Fibroblast of peridontal ligament (primary cell): ENCODE measurements around the gene EFHD1.
A peak's percentile ranks its signal among the peaks of the same experiment; 100 is the strongest.
"Not testable (repeated sequence)": the region's sequence is repeated elsewhere in the genome, so short reads cannot be mapped to it uniquely, and the experiment has no call there.

ENCODE experiments used
- DNase-seq: peaks from one replicate; pipeline ENCODE4 v3.0.0-alpha.2; 2010; ENCODE audit errors: extremely low read depth

The EFHD1 gene

GRCh38 chr2:232691117-232691516 is 57.7 kb downstream of the EFHD1 start:
- not testable (repeated sequence) for DNase-seq

- DNase-seq: no peak
Measured at GRCh38 chr2:232693344-232693743, 59.9 kb downstream of the EFHD1 start.

GRCh38 chr2:232696609-232697058 is 63.2 kb downstream of the EFHD1 start:
- no peak for DNase-seq

- DNase-seq: peak; percentile 91
Measured at GRCh38 chr2:232697059-232697806, 63.8 kb downstream of the EFHD1 start, which contains the start of gene GIGYF2. GIGYF2 (plus strand) TSS chr2:232697331; CDS start chr2:232735198, 37,867 bp downstream.

- peak; percentile 11 for DNase-seq
Measured at GRCh38 chr2:232697807-232698110, 64.4 kb downstream of the EFHD1 start.

GRCh38 chr2:232698556-232699091 is 65.2 kb downstream of the EFHD1 start:
- DNase-seq: peak; percentile 21

GRCh38 chr2:232699110-232699509 is 65.7 kb downstream of the EFHD1 start:
- DNase-seq: no peak

- no peak for DNase-seq
Measured at GRCh38 chr2:232700154-232700553, 66.8 kb downstream of the EFHD1 start.

- DNase-seq: no peak
Measured at GRCh38 chr2:232707076-232707475, 73.7 kb downstream of the EFHD1 start.

- DNase-seq: no peak
Measured at GRCh38 chr2:232713505-232713904, 80.1 kb downstream of the EFHD1 start.

GRCh38 chr2:232714969-232715368 is 81.6 kb downstream of the EFHD1 start:
- DNase-seq: no peak

GRCh38 chr2:232720056-232720455 is 86.7 kb downstream of the EFHD1 start:
- DNase-seq: not testable (repeated sequence)

GRCh38 chr2:232721261-232721660 is 87.9 kb downstream of the EFHD1 start:
- no peak for DNase-seq

- no peak for DNase-seq
Measured at GRCh38 chr2:232721882-232722281, 88.5 kb downstream of the EFHD1 start.

- no peak for DNase-seq
Measured at GRCh38 chr2:232723027-232723426, 89.6 kb downstream of the EFHD1 start.

- no peak for DNase-seq
Measured at GRCh38 chr2:232728785-232729184, 95.4 kb downstream of the EFHD1 start.

GRCh38 chr2:232731470-232731869 is 98.1 kb downstream of the EFHD1 start:
- peak; percentile 62 for DNase-seq
